GM23248 (cell line): ENCODE measurements around the gene TBC1D1. TPM values are rescaled to one million over a fixed set of nuclear protein-coding genes. Genes with fewer than 3 reads are reported as not detected.
A peak's percentile ranks its signal among the peaks of the same experiment; 100 is the strongest.

Experiments used
- DNase-seq: peaks from one replicate; pipeline ENCODE4 v3.0.0-alpha.2; 2015
- H2AFZ ChIP-seq: fragments of 200-600 bp; sonication (generic); 2 replicates; pipeline ENCODE4 v1.6.1; 2016; ENCODE audit warnings: antibody characterized with exemption
- H3F3A ChIP-seq: fragments of 200-600 bp; sonication (generic); 2 replicates; pipeline ENCODE4 v1.6.1; 2016; ENCODE audit warnings: mild to moderate bottlenecking, antibody characterized with exemption, mixed run types; ENCODE audit not compliant: insufficient read depth
- H3K27ac ChIP-seq: fragments of 200-600 bp; sonication (generic); 2 replicates; pipeline ENCODE4 v1.5.1; 2016; ENCODE audit warnings: mild to moderate bottlenecking
- H3K27me3 ChIP-seq: fragments of 200-600 bp; sonication (generic); replicated peaks from 2 replicates; pipeline ENCODE4 v1.6.1; 2016; ENCODE audit warnings: mild to moderate bottlenecking; ENCODE audit not compliant: insufficient read depth
- H3K36me3 ChIP-seq: fragments of 200-600 bp; sonication (generic); 2 replicates; pipeline ENCODE4 v1.6.1; 2016; ENCODE audit warnings: low read depth, mild to moderate bottlenecking
- H3K4me1 ChIP-seq: fragments of 200-600 bp; sonication (generic); 2 replicates; pipeline ENCODE4 v1.6.1; 2016; ENCODE audit warnings: mild to moderate bottlenecking; ENCODE audit not compliant: insufficient read depth
- H3K4me2 ChIP-seq: fragments of 200-600 bp; sonication (generic); one replicate; pipeline ENCODE4 v1.6.1; 2016; ENCODE audit warnings: mild to moderate bottlenecking; ENCODE audit not compliant: unreplicated experiment
- H3K4me3 ChIP-seq: fragments of 200-600 bp; sonication (generic); 2 replicates; pipeline ENCODE4 v1.5.1; 2016; ENCODE audit warnings: mild to moderate bottlenecking
- H3K79me2 ChIP-seq: fragments of 200-600 bp; sonication (generic); 2 replicates; pipeline ENCODE4 v1.6.1; 2016; ENCODE audit warnings: mild to moderate bottlenecking; ENCODE audit not compliant: insufficient read depth
- H3K9ac ChIP-seq: fragments of 200-600 bp; sonication (generic); 2 replicates; pipeline ENCODE4 v1.6.1; 2016; ENCODE audit warnings: mild to moderate bottlenecking
- H3K9me2 ChIP-seq: fragments of 200-600 bp; sonication (generic); 2 replicates; pipeline ENCODE4 v1.6.1; 2016; ENCODE audit warnings: mixed run types, mild to moderate bottlenecking, moderate library complexity; ENCODE audit not compliant: insufficient read depth
- H3K9me3 ChIP-seq: fragments of 200-600 bp; sonication (generic); one replicate; pipeline ENCODE4 v1.6.1; 2017; ENCODE audit warnings: low read depth
- H4K20me1 ChIP-seq: fragments of 200-600 bp; sonication (generic); 2 replicates; pipeline ENCODE4 v1.6.0; 2016; ENCODE audit not compliant: insufficient read depth
- EZH2 ChIP-seq: fragments of 200-600 bp; sonication (generic); IDR thresholded peaks from 2 replicates; pipeline ENCODE4 v1.6.1; 2018; ENCODE audit warnings: antibody characterized with exemption, mild to moderate bottlenecking; ENCODE audit not compliant: insufficient read depth, poor library complexity, severe bottlenecking
- EZH2phosphoT487 ChIP-seq: fragments of 200-600 bp; sonication (generic); IDR thresholded peaks from 2 replicates; pipeline ENCODE4 v1.6.1; 2018; ENCODE audit warnings: antibody characterized with exemption, moderate library complexity, mild to moderate bottlenecking, low read depth; ENCODE audit not compliant: insufficient read depth
- WGBS, 2 experiments: methylation state at CpG; one replicate each; pipeline ENCODE4 v1.1.6; 2015 to 2017; ENCODE audit warnings: low lambda C conversion rate in 2 of 2, low coverage in 1 of 2; ENCODE audit errors: missing lambda C conversion rate in 2 of 2; 5-methylcytosine and 5-hydroxymethylcytosine counted together
- in situ Hi-C: fragments of 300-500 bp; cut with MboI; formaldehyde crosslinking; loops from 2 replicates; pipeline ENCODE4 v1.15.0; 2020
- polyA plus RNA-seq: library from polyadenylated mRNA; unstranded; fragments of >200 nt; fragmentation: Nextera tagmentation; extraction: Ambion mirVana; gene quantifications from 2 replicates; pipeline ENCODE4 v1.2.1, GENCODE V29; 2016
- total RNA-seq: library from RNA; depleted of rRNA; stranded (reverse); fragments of >200 nt; shearing (Covaris generic); gene quantifications from 2 replicates; pipeline ENCODE4 v1.2.3, GENCODE V29; 2014

The TBC1D1 gene
- total and polyA plus RNA-seq, 2 experiments from 2014 or later, result 12.4 to 34.6 TPM

DNA sequence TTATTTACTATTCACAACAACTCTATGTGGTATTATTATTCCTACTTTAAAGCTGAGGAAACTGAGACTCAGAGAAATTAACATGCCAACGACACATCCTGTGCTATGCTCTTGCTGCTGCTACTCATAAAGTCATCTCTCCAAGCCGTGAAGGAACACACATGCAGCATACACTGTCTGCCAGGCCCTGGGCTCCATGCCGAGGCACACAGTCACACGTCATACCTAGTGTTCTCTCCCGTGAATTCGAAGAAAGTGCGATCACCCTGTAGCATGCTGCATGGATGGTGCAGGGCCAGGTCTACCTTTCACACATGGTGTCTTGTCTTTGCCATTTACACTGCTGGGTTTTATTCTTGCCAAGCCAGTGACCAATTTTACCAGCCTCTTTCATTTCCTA is 34.1 kb downstream of the TBC1D1 start:
- no peak for TF ChIP-seq EZH2phosphoT487
- TF ChIP-seq EZH2, result no peak
- in situ Hi-C loops, result no loop called here
- Histone ChIP-seq H3K27ac (no peak overlapping the region), H3K9me2 (no peaks in the 10 kb centered on the region), H3K9ac (no peak overlapping the region), H3K4me3 (no peak overlapping the region), H3K4me2 (no peak overlapping the region), H3K36me3 (no peaks in the 10 kb centered on the region), H3K27me3 (peaks cover 35% of the 10 kb centered on the region), H3K4me1 (no peaks in the 10 kb centered on the region), H3F3A (no peaks in the 10 kb centered on the region), H4K20me1 (no peaks in the 10 kb centered on the region), H3K9me3 (no peaks in the 10 kb centered on the region), H2AFZ (no peak overlapping the region), H3K79me2 (no peaks in the 10 kb centered on the region)
- no peak for DNase-seq
- 43 to 44% methylated on average over 7 of the region's 7 CpGs for WGBS, 2 experiments

- H3K9me3 ChIP-seq, result no peaks in the 10 kb centered on the region
- H3K4me3 ChIP-seq, result no peak overlapping the region
- peaks cover 40% of the 10 kb centered on the region for H3K27me3 ChIP-seq
- H3K9ac ChIP-seq, result no peak overlapping the region
- H3K4me1 ChIP-seq, result no peaks in the 10 kb centered on the region
- no peaks in the 10 kb centered on the region for H4K20me1 ChIP-seq
- 49% methylated on average over 4 of the region's 4 CpGs for WGBS, 2 experiments
- no peak for DNase-seq
- no peak overlapping the region for H3K4me2 ChIP-seq
- TF ChIP-seq EZH2phosphoT487 (no peak), EZH2 (no peak)
- in situ Hi-C loops, result no loop called here
- no peaks in the 10 kb centered on the region for H3K79me2 ChIP-seq
- H3K27ac ChIP-seq, result no peak overlapping the region
- no peaks in the 10 kb centered on the region for H3F3A ChIP-seq
- no peaks in the 10 kb centered on the region for H3K36me3 ChIP-seq
- no peaks in the 10 kb centered on the region for H3K9me2 ChIP-seq
- no peak overlapping the region for H2AFZ ChIP-seq
These were observed 36.5 kb downstream of the TBC1D1 start for GRCh38 chr4:37927434-37927833.

DNA sequence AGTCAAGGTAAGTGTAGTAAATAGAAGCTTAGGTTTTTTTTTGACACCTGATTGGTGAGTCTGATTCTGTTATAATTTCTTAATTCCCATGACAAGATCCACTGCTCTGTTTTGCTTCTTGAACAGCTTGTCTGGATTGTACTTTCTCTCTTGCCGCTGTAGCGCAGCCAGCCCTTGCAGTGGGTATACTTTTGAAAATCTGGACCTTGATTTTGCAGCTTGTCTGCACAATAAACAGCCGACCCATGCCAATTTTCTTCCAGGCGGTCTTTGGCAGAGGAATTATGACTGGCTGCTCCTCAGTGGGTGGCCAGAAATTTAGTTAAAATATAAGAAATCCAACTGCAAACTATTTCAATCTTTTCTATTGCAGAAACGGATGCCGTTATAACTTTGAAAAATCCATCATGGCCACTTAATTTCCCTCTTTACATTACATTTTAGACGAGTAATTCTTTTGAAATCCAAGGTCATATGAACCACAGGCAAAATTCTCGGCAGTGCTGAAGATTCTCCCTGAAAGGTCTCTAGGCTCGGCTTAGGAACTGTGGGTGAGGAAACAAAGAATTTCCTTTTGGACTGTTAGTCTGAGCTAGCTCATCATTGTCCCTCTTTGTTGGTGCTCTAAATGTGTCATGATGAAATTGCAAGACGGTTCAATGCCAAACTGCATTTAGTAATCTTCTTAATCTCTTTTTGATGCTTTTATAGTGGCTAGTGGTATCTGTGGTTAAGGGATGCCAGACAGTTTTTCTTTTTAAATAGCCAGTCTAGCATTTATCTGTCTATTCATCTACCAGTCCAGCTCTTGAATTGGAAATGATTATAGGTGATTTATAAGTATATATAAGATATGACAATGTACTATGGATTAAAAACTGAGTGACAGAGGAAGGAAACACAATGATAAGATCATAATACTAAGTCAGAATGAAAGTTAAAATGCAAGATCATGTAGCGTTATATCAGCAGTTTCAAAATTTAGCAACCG is 37.8 kb downstream of the TBC1D1 start:
- no peaks in the 10 kb centered on the region for H4K20me1 ChIP-seq
- TF ChIP-seq EZH2phosphoT487 (no peak), EZH2 (no peak)
- in situ Hi-C loops, result no loop called here
- peak; percentile 12 for DNase-seq
- H3K9ac ChIP-seq, result no peak overlapping the region
- no peak overlapping the region for H2AFZ ChIP-seq
- H3K4me1 ChIP-seq, result no peaks in the 10 kb centered on the region
- no peak overlapping the region for H3K4me2 ChIP-seq
- H3K27ac ChIP-seq, result no peak overlapping the region
- no peaks in the 10 kb centered on the region for H3F3A ChIP-seq
- 24 to 25% methylated on average over 12 of the region's 12 CpGs for WGBS, 2 experiments
- no peaks in the 10 kb centered on the region for H3K79me2 ChIP-seq
- no peaks in the 10 kb centered on the region for H3K36me3 ChIP-seq
- no peaks in the 10 kb centered on the region for H3K9me3 ChIP-seq
- H3K27me3 ChIP-seq, result peaks cover 40% of the 10 kb centered on the region
- no peaks in the 10 kb centered on the region for H3K9me2 ChIP-seq
- no peak overlapping the region for H3K4me3 ChIP-seq

DNA sequence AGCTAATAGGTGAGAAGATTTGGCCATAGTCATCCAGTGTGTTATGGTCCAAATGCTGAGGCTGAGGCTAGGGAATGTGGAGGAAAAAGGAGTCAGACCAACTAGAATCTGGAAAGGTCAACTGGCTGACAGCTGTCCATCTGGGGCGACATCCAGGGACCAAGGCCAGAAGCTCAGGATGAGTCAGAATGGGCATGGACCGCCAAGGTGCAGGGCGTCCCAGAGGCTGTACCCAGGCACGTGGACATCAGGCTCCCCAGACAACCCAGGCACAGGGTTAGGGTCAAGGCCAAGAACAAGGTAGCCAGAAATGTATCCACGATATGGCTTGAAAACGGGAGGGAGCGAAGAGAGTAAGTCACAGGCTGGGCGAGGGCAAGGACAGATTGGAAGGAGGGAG is 43.2 kb downstream of the TBC1D1 start:
- Histone ChIP-seq H3K9me3 (no peaks in the 10 kb centered on the region), H3F3A (no peaks in the 10 kb centered on the region), H3K9ac (no peak overlapping the region), H3K36me3 (no peaks in the 10 kb centered on the region), H3K79me2 (no peaks in the 10 kb centered on the region), H3K4me1 (no peaks in the 10 kb centered on the region), H3K27ac (no peak overlapping the region), H4K20me1 (no peaks in the 10 kb centered on the region), H3K9me2 (no peaks in the 10 kb centered on the region), H2AFZ (no peak overlapping the region), H3K27me3 (peaks cover 13% of the 10 kb centered on the region), H3K4me2 (no peak overlapping the region), H3K4me3 (no peak overlapping the region)
- in situ Hi-C loops, result no loop called here
- 68 to 69% methylated on average over 8 of the region's 8 CpGs for WGBS, 2 experiments
- no peak for DNase-seq
- TF ChIP-seq EZH2 (no peak), EZH2phosphoT487 (no peak)
